GM21717 (cell line): ENCODE data around the gene NRDC.

Experiments
- ATAC-seq: cut with Tn5 transposase; IDR thresholded peaks from one replicate; pipeline ENCODE4 v1.9.1; 2021; ENCODE audit warnings: mild to moderate bottlenecking, moderate library complexity; ENCODE audit not compliant: unreplicated experiment

The NRDC gene, protein sequence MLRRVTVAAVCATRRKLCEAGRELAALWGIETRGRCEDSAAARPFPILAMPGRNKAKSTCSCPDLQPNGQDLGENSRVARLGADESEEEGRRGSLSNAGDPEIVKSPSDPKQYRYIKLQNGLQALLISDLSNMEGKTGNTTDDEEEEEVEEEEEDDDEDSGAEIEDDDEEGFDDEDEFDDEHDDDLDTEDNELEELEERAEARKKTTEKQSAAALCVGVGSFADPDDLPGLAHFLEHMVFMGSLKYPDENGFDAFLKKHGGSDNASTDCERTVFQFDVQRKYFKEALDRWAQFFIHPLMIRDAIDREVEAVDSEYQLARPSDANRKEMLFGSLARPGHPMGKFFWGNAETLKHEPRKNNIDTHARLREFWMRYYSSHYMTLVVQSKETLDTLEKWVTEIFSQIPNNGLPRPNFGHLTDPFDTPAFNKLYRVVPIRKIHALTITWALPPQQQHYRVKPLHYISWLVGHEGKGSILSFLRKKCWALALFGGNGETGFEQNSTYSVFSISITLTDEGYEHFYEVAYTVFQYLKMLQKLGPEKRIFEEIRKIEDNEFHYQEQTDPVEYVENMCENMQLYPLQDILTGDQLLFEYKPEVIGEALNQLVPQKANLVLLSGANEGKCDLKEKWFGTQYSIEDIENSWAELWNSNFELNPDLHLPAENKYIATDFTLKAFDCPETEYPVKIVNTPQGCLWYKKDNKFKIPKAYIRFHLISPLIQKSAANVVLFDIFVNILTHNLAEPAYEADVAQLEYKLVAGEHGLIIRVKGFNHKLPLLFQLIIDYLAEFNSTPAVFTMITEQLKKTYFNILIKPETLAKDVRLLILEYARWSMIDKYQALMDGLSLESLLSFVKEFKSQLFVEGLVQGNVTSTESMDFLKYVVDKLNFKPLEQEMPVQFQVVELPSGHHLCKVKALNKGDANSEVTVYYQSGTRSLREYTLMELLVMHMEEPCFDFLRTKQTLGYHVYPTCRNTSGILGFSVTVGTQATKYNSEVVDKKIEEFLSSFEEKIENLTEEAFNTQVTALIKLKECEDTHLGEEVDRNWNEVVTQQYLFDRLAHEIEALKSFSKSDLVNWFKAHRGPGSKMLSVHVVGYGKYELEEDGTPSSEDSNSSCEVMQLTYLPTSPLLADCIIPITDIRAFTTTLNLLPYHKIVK

DNA sequence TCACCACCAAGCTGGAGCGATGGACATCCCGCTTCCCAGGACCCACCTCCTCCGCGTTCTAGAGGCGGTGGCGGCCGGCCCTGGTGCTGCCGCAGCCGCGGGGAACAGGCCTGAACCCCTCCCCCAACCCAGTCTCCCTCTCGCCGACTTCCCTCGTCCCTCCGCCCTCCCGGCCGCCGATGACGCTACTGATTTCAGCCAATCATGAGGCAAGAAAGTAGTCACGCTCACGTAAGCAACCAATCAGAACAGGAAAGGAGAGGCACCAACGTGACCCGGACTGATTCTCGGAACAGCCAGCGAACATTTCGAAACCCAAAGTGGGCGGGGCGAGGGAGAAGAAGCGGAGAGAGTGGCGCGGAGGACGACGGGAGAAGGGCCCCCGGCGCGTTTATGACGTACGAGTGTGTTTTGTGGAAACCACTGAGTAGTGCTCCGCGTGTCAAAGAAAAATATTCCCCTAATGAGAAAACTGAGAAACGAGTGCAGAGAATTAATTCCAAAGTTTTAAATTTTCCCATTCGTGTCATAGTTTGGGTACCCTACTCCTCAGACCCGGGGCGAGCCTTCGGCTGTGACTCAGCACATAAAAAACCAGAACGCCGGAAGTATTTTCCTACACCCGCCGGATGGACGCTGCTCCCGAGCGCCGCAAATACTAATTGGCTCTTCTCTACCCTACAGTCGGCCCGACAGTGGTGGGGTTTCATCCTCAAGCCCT, at the start of gene NRDC:
NRDC (minus strand) TSS at position 112 of the 721 bp plus-strand sequence. CDS start 112 bp downstream, outside the sequence.
- ATAC-seq, result peak; percentile 91

DNA sequence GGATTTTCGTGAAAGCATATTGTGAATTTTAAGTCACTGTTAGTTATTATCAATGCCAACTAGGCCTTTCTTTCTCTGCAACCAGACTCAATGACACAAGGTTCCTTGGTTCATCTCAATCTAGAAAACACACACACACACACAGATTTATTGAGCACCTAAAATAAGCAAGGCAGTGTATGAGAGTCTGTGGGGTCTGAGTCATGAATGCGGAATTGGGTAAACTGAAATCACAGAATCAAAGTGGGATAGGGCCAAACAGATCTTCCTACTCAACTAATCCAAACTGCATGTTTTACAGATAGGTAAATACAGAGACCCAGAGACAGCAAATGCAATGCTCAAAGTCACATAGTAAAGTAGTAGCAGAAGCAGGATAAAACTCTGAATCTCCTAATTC, 48.5 kb upstream of the NRDC start:
- ATAC-seq, result no peak

DNA sequence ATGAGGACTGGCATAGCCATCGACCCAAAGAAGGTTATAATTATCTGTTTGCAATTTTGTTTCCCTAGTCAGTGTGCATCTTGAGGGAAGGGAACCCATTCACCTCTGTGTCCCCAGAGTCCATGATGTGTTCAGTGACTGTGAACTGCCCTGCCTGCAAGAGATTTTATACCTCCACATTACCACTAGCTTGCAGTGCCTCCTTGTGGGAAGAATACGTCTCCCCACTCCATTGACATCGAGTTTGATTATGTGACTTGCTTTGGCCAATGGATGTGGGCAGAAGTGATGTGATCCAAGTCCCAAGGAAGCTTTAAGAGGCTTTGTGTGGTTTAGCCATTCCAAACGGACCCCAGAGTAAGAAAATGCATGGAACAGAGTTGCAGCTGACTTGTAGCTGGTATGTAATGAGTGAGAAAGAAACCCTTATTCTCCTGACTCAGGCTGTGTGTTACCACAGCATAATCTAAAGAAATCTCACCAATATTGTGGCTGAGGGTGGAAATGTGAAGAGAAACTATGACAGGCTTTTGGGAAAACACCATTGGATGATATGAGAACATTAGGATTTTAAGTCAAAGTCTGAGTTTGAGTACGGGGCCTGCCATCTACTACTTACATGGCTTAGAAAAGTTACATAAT, 47.8 kb upstream of the NRDC start:
- no peak for ATAC-seq

DNA sequence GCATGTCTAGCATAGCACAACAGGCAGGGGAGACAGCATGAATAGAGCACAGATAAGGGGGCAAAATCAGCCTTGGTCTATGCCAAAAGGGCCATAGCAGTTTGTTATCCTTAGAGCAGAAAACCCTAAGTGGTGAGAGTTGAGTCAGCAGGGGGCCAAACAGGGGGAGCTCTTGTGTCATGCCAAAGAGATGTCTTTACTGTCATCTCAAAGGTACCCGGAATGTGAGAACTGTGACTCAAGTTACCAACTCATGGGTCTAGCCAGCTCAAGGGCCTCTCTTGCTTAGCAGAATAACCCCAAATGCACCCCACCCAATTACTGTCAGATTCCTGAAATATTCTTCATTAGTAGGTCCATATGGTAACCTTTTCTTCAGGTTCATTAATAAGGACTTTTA, 45.9 kb upstream of the NRDC start:
- ATAC-seq, result no peak

DNA sequence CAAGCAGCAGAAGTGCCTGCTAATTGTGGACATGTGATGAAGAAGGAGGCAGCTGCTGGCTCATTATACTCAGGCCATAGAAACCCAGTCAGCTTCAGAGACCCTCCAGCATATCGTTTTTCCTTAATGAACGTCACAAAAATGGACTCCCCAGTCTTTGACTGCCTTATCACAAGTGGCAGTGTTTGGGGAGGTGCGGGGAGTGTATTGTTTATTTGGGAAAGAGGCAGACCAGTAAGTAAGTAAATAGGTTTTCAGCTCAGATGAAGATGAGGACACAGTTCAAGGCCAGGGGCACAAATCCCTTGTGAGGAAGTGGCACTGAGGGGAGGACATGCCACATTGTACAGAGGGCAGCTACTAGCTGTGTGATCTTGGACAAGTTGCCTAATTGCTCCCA, 43.5 kb upstream of the NRDC start:
- no peak for ATAC-seq

DNA sequence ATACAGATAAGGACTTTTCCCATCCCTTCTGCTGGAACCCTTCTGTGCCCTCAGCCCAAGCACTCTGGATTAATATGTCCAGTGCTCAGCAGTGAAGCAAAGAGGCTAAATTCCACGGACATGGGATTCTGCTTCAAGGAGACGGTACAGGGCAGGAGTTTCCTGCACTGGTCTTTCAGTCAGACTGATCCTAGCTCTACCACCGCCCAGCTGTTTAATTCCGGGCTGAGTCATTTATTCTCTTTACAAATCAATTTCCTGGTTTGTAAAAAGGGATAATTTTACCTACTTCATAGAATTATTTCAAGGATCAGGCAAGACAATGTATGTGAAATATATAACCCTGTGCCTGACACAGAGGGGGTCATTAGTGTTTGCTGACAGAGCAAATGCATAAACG, 41.6 kb upstream of the NRDC start:
- ATAC-seq, result no peak

DNA sequence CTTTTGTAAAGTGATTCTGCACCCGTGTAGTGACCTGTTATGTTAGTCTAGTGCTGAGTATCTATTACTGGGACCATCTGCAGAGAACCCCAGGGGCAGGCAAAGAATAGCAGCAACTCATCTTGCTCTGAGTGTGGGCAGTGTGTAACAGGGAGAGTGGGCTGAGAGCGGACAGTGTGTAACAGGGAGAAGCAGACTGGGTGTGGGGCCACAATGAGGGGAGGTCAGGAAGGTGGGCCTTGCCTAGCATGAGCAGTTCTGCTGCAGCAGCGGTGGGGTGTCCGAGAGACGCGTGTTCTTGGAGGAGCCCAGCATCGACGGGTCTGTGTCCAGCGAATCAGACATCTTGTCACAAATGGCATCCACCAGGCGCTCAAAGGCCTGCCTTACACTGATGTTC, 41.2 kb upstream of the NRDC start:
- no peak for ATAC-seq

DNA sequence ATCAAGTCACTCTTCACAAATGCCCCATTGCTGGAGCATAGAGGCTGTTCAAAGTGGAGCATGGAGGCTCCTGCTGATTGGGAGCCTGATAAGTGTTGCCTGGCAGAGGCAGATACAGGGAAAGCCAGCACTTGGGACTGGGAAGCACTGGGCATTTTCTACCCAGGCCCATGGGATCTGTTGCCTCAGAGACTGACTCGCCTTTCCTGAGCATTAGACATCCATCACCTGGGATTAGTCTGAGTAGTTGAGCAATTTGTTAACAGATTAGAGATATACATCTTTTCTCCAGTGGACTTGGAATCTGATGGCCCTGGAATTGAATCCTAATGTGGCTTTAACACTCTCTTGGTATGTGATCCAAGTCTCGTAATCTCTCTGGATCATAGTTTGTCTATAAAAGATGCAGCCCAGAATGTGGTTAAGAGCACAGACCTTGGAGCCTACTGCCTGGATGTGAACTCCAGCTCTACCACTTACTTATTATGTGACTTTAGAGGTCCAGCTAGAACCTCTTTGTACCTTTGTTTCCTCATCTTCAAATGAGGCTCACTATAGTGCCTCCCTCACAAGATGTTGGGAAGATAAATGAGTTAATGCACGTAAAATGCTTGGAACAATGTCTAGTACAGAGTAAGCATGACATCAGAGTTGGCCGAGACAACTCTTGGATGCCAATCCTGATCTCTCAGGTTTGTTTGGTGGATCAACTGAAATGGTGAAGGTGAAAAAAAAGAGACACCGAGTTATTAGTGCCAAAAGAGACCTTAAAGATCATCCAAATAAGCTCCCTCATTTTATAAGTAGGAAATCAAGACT, 38.3 kb upstream of the NRDC start:
- ATAC-seq, result no peak

DNA sequence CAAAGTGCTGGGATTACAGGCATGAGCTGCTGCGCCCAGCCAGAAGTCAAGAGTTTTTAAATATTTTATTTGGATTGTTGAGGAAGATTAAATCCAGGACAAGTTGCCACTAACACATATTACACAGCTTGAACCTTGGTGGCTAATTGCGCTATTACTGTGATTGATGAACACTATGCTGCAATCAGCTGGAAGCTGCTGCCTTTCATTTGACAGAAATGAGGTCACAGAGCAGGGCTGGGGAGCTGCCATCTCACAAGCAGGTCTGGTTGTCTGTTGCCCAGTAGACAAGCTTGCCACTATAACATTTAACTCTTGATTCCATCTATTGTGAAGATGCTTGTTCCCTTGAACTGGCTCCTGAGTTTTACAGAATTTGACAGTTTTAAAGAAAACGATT, 37.4 kb upstream of the NRDC start:
- ATAC-seq, result no peak

DNA sequence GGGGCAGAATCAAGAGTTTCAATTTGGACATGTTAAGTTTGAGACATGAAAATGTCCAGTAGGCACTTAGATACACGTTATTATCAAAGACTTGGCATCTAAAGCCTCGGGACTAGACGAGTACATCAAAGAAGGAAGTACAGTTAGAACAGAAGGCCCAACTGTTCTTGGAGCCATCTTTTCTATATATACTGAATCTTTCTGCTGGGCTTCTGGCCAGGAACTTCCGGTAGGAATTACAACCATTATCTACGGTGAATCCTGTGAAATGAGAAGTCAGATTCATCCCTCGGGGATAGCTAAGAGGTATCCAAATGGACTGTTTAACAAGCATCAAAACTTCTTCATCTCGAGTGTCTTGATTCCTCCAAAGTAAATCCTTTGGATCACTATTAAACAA, 34.4 kb upstream of the NRDC start:
- no peak for ATAC-seq

DNA sequence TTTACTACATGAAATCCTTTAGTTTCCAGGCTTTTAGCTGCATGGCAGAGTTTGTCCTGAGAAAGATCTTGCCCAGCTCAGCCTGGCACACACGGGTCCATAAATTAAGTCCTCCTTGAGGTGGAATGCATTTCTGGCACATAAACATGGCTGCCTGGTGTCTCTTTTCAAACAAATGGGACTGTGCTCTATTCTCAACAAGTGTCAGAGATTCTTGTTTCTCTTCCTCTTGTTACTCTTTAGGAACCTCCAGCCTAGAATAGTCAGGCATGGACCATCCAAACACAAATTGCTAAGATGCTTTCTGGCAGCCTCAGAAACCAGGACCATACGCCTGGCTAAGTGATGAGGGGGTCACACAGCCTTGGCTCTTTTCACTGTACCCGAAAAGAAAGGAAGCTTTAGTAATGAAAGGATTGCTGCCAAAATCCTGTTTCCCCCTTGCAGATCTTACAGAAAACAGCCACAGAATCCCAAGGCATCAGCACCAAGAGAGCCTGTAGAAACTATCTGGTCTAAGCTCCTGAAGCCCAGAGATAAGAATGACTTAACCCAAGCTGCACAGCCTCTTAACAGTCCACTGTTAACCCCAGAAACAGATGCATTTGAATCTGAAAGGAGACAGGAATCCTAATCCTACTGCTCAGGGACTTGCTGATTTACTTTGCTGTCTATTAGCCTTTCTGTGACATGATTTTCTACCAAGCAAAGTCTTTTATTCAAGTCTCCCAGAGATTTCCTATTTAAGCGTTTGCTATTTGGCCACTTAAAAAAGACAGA, 31.9 kb upstream of the NRDC start:
- no peak for ATAC-seq

DNA sequence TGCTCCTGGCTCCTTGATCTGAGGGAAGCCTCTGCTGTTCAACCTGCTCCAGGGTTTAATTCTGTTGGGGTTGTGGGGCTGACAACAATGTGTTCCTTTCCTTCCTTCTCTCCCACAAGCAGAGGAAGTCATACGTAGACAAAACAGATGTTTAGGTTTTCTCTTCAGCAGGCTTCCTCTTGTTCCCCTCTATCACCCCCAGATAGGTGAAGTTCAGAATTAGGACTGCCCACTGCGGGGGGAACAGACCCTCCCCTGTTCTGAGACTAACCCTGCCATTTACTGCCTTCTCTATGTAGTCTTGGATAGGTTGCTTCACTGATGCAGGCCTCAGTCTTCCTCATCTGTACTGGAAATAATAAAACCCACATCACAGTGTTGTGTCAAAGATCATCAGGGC, 30.0 kb upstream of the NRDC start:
- no peak for ATAC-seq

DNA sequence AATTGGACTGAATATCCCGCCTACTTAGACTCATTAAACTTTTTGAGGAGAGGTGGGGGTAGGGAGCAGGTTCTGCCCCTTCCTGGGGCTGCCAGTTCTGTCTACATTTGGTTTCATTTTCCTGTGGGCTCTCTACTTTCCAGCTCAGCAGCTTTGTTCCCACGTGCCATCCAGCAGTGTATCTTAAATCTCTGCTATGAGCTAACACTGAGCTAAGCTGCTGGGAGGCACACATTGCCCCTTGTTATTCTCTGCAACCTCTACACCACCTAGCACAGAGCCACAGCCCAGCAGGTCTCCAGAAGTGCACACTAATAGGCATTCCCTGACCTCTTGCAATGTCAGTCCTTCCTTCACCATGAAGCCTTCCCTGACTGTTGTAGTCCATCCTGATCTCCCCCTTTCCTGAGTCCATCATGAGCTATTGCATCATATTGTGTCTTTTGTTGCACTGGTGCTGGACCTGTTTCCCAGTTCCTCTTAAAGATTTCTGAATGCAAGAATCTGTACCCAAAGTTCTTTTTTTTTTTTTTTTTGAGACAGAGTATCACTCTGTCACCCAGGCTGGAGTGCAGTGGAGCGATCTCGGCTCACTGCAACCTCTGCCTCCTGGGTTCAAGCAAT, 28.7 kb upstream of the NRDC start:
- no peak for ATAC-seq

DNA sequence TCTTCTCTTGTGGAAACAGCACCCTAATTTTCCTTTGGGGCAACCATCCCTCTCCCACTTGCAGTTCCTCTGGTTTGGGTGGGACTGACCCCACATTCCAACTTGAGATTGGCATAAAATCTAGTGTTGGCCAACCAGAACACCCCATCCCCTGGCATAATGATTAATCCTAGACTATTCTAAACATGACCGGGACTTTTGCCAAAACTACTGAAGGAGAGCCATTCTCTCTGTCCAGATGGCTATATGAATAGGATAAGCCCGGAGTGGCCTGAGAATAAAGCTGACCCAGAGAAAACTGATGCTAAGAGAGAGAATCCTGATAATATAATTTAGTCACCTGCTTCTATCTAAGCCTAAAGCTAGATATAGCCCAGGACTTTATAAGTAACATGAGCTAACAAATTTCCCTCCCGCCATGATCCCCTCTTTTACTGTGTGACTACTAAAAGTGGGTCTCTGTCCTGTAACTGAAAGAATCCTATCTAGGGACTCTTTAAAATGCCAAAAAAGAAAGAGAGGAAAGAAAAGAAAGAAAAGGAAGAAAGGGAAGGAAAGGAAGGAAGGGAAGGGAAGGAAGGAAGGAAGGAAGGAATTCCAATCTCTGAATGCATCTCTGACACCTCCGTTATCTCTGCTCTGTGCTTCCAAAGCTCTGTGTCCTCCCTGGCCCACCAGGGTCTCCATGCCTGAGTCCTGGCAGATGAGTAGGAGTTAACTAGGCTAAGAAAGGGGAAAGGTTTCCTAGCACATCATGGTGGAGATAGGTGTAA, 28.0 kb upstream of the NRDC start:
- no peak for ATAC-seq

DNA sequence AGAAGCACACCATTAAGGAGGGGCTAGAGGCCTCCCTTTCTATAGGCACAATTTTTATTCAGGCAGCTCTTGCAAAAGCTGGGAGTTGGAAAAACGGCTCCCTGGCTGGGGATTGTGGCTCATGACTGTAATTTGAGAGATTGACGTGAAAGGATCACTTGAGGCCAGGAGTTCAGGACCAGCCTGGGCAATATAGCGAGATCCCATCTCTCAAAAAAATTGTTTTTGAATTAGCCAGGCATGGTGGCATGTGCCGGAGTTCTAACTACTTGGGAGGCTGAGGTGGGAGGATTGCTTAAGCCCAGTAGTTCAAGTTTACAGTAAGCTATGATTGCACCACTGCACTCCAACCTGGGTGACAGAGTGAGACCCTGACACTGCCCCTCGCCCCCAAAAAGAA, 23.9 kb upstream of the NRDC start:
- no peak for ATAC-seq

DNA sequence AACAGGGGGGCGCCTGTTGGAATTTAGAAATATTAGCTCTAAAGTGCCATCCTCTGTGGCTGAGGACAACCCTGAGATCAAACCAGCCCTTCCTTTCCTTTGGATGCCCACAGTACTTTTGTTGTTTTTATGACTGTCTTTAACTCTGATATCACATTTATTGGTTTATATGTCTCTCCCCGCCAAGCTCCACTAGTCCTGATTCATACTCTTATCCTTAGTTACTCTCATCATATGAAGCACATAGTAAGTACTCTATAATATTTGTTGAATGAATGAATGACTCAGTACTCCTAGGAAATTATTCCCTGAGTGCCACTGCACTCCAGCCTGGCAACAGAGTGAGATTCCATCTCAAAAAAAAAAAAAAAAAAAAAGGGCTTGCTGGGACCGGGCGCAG, 22.6 kb upstream of the NRDC start:
- ATAC-seq, result no peak

DNA sequence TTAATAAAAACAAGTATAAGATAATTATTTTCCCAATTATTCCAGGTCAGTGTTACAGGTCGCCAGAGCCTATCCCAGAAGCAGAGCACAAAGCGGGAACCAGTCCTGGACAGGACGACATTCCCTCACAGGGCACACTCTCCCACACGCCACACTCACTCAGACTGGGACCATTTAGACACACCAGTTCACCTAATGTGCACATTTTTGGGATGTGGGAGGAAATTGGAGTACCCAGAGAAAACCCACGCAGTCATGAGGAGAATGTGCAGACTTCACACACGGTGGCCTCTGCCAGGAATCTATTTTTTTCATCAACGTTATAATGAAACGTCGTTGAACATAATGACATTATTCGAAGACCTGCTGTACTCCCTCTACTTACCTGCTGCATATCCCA, 20.5 kb upstream of the NRDC start:
- ATAC-seq, result no peak
